GM18507 (cell line): ENCODE measurements around the gene MGMT.

Source experiments
- DNase-seq: peaks from one replicate; pipeline ENCODE4 v3.0.0; 2011; ENCODE audit warnings: low read depth; ENCODE audit not compliant: insufficient read length; ENCODE audit errors: extremely low spot score
- FAIRE-seq: peaks from 2 replicates; lab custom pipeline; 2011; peaks lifted over from hg19 to GRCh38; lab: Jason Lieb, UNC

The MGMT gene

GRCh38 chr10:129690248-129691070, 223.4 kb downstream of the MGMT start:
- FAIRE-seq (no peak), DNase-seq (no peak)

GRCh38 chr10:129692695-129693094, 225.7 kb downstream of the MGMT start:
- no peak for FAIRE-seq
- no peak for DNase-seq

GRCh38 chr10:129693382-129693781, 226.3 kb downstream of the MGMT start:
- FAIRE-seq, result no peak
- DNase-seq, result no peak

- no peak for FAIRE-seq
- no peak for DNase-seq
Observed at GRCh38 chr10:129694184-129694583, 227.1 kb downstream of the MGMT start.

- no peak for FAIRE-seq
- no peak for DNase-seq
Observed at GRCh38 chr10:129694691-129695243, 227.7 kb downstream of the MGMT start.

GRCh38 chr10:129695671-129696070, 228.6 kb downstream of the MGMT start:
- DNase-seq (no peak), FAIRE-seq (no peak)

GRCh38 chr10:129696636-129697035, 229.6 kb downstream of the MGMT start:
- no peak for FAIRE-seq
- DNase-seq, result no peak

GRCh38 chr10:129697463-129698247, 230.6 kb downstream of the MGMT start:
- FAIRE-seq, result no peak
- no peak for DNase-seq

- DNase-seq (no peak), FAIRE-seq (no peak)
Observed at GRCh38 chr10:129699722-129700340, 232.8 kb downstream of the MGMT start.

GRCh38 chr10:129702605-129703004, 235.6 kb downstream of the MGMT start:
- DNase-seq, result no peak
- FAIRE-seq, result no peak

GRCh38 chr10:129703287-129704137, 236.5 kb downstream of the MGMT start:
- FAIRE-seq (no peak), DNase-seq (no peak)

- DNase-seq, result no peak
- FAIRE-seq, result no peak
Observed at GRCh38 chr10:129704225-129704624, 237.2 kb downstream of the MGMT start.

GRCh38 chr10:129704786-129705525, 237.9 kb downstream of the MGMT start:
- FAIRE-seq, result no peak

GRCh38 chr10:129705676-129706075, 238.6 kb downstream of the MGMT start:
- DNase-seq (no peak), FAIRE-seq (no peak)

More at GRCh38 chr10:129704786-129705525, 237.9 kb downstream of the MGMT start:
- no peak for DNase-seq

GRCh38 chr10:129706081-129706480, 239.0 kb downstream of the MGMT start:
- FAIRE-seq (no peak), DNase-seq (no peak)

GRCh38 chr10:129706523-129706922, 239.5 kb downstream of the MGMT start:
- FAIRE-seq, result no peak

GRCh38 chr10:129707406-129708388, 240.7 kb downstream of the MGMT start:
- DNase-seq (no peak), FAIRE-seq (no peak)

More at GRCh38 chr10:129706523-129706922, 239.5 kb downstream of the MGMT start:
- DNase-seq, result no peak
